ENCODE measurements around the gene PRR3.

Gene PRR3

DNA sequence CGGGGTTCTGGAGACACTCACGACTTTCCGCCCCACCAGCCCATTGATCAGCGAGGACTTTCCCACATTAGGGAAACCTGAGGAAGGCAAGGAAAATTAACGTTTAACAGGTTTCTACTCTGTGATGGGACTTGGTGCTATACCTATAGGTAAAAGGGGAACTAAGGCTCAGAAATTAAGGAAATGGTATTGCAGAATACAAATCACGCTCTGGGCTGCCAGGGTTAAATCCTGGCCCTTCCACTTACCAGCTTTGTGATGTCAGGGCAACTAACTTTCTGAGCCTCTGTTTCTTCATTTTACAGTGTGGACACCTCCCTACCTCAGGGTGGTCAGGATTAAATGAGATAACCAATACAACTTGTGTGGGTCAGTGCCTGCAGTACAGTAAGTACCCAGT is 9.6 kb upstream of the PRR3 start:
- H3K27ac ChIP-seq = no peak overlapping the region
- TF ChIP-seq, protein P1, sequence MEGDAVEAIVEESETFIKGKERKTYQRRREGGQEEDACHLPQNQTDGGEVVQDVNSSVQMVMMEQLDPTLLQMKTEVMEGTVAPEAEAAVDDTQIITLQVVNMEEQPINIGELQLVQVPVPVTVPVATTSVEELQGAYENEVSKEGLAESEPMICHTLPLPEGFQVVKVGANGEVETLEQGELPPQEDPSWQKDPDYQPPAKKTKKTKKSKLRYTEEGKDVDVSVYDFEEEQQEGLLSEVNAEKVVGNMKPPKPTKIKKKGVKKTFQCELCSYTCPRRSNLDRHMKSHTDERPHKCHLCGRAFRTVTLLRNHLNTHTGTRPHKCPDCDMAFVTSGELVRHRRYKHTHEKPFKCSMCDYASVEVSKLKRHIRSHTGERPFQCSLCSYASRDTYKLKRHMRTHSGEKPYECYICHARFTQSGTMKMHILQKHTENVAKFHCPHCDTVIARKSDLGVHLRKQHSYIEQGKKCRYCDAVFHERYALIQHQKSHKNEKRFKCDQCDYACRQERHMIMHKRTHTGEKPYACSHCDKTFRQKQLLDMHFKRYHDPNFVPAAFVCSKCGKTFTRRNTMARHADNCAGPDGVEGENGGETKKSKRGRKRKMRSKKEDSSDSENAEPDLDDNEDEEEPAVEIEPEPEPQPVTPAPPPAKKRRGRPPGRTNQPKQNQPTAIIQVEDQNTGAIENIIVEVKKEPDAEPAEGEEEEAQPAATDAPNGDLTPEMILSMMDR (conservative IDR thresholded peaks at IDR 0.05) = no peak

DNA sequence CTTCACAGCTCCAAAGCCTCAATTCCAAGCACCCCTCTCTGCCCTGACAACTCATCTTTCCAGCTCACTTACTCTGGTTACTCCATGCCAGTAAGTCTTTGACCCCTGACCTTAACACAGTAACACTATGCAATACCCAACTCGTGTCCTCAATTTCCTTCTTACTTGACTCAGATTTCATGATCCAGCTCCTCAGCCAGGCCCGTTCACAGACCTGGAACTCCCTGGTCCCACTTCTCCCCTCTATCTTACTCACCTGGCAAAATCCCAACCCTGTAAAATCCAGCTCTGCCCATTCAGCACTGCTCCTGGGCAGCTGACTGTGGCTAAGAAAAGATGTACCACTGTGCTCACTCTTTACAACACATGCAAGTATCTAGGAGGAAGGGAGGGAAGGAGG is 8.7 kb upstream of the PRR3 start:
- no peak overlapping the region for H3K27ac ChIP-seq
- TF ChIP-seq, protein P1 (conservative IDR thresholded peaks at IDR 0.05) = no peak

DNA sequence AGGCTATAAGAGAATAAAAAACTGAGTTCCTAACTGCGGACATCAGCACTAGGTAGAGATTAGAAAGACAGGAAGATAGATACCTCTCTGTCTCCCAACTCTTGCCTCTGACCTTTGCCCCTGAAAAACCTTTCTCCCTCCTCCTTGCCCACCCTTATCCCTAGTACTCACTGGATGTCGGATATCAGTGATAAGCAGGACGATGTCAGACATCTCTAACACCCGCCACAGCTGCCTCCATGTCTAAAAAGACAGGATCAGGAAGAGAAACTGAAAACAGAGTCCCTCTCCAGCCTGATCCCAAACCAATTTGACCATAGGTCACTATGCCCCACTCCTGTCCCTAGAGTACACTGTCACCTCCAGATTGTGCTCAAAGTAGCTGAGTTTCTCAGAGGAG is 2.7 kb upstream of the PRR3 start:
- TF ChIP-seq, protein P1 (conservative IDR thresholded peaks at IDR 0.05) = no peak
- no peak overlapping the region for H3K27ac ChIP-seq

GRCh38 chr6:30554962-30555815 is 1.9 kb upstream of the PRR3 start:
- TF ChIP-seq, protein P1 (conservative IDR thresholded peaks at IDR 0.05) = no peak
- H3K27ac ChIP-seq = peak overlapping the region; percentile 97

DNA sequence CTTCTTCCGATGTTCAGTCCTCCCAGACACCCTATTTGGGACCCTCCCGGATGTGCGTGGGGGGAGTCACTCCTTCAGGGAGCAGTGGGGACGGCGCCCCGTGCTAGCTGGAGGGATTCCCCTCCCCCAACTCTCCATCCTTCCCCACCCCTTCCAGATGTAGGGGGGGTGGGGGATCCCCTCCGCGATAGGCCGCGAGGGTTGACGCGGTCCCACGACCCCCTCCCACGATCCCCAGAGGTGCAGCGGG is 1.4 kb upstream of the PRR3 start:
- peak overlapping the region; percentile 97 for H3K27ac ChIP-seq
- TF ChIP-seq, protein P1 (conservative IDR thresholded peaks at IDR 0.05) = no peak

- peak within 1 kb of the TSS; percentile 97 for H3K27ac ChIP-seq
- TF ChIP-seq, protein P1 (conservative IDR thresholded peaks at IDR 0.05) = no peak
Observed at GRCh38 chr6:30556066-30556905, 809 bp upstream of the PRR3 start, which contains the start of gene GNL1. TSS of gene GNL1 (minus strand) at chr6:30556489. CDS start at chr6:30556203, 286 bp downstream.

- H3K27ac ChIP-seq = peak overlapping the region; percentile 97
- TF ChIP-seq, protein P1 (conservative IDR thresholded peaks at IDR 0.05) = no peak
Observed at GRCh38 chr6:30557683-30557981, 537 bp downstream of the PRR3 start.

Measured in VCaP (cell line).